Calu3 (cell line): Measurements from ENCODE around the gene TMEM132D. TPM values are rescaled to one million over a fixed set of nuclear protein-coding genes. Genes with fewer than 3 reads are reported as not detected.

Source experiments
- BruUV-seq: library from RNA; stranded (reverse); fragments of 400-500 nt; replicated peaks from 2 replicates; lab custom pipeline; 2021; lab: Mats Ljungman, UMichigan
- CTCF ChIA-PET: fragments of 300-600 bp; sonication (Branson Sonifier 250); formaldehyde crosslinking; loops from one replicate; lab custom pipeline; 2022; ENCODE audit warnings: antibody characterized with exemption; lab: Charles Lee
- DNase-seq: peaks from one replicate; pipeline ENCODE4 v3.0.0; 2022
- H3K27ac Mint-ChIP-seq: one replicate; pipeline ENCODE4 v1.8.0; 2022; ENCODE audit warnings: mixed read lengths; ENCODE audit not compliant: unreplicated experiment
- H3K27me3 Mint-ChIP-seq: one replicate; pipeline ENCODE4 v1.8.0; 2022; ENCODE audit warnings: mixed read lengths; ENCODE audit not compliant: unreplicated experiment
- H3K36me3 Mint-ChIP-seq: one replicate; pipeline ENCODE4 v1.8.0; 2022; ENCODE audit warnings: mild to moderate bottlenecking, moderate library complexity, mixed read lengths; ENCODE audit not compliant: insufficient read depth, unreplicated experiment
- H3K4me1 Mint-ChIP-seq: one replicate; pipeline ENCODE4 v1.8.0; 2022; ENCODE audit warnings: mild to moderate bottlenecking, low read depth, mixed read lengths; ENCODE audit not compliant: unreplicated experiment
- H3K4me3 Mint-ChIP-seq: one replicate; pipeline ENCODE4 v1.8.0; 2022; ENCODE audit warnings: mild to moderate bottlenecking, low read depth, moderate library complexity, mixed read lengths; ENCODE audit not compliant: unreplicated experiment
- H3K9me3 Mint-ChIP-seq: one replicate; pipeline ENCODE4 v1.8.0; 2022; ENCODE audit warnings: low read depth, mixed read lengths; ENCODE audit not compliant: unreplicated experiment
- CTCF ChIP-seq: fragments of 200-600 bp; IDR thresholded peaks from one replicate; pipeline ENCODE4 v1.8.0; 2022; ENCODE audit warnings: antibody characterized with exemption; ENCODE audit not compliant: unreplicated experiment
- intact Hi-C: fragments of 100-400 bp; cut with micrococcal nuclease; formaldehyde crosslinking; loops from one replicate; pipeline ENCODE4 v1.10.0; 2022; ENCODE audit not compliant: unreplicated experiment
- total RNA-seq: library from RNA; stranded (reverse); gene quantifications from 2 replicates; pipeline ENCODE4 v1.2.3, GENCODE V29; 2022

Gene TMEM132D
- total RNA-seq, 1 experiment from 2014 or later, result not detected

GRCh38 chr12:129746318-129746717 lies 157.5 kb downstream of the TMEM132D start:
- Mint-ChIP-seq H3K36me3 (no peaks in the 10 kb centered on the region), H3K9me3 (peaks cover 3% of the 10 kb centered on the region), H3K4me3 (no peak overlapping the region), H3K4me1 (no peaks in the 10 kb centered on the region), H3K27me3 (no peaks in the 10 kb centered on the region), H3K27ac (no peak overlapping the region)
- CTCF ChIA-PET, result no interaction called here
- no TSS peak for BruUV-seq
- TF ChIP-seq CTCF, result no peak
- DNase-seq, result no peak
- intact Hi-C loops, result no loop called here

GRCh38 chr12:129729170-129729569 lies 174.7 kb downstream of the TMEM132D start:
- intact Hi-C loops, result no loop called here
- Mint-ChIP-seq H3K36me3 (no peaks in the 10 kb centered on the region), H3K27me3 (no peaks in the 10 kb centered on the region), H3K4me1 (no peaks in the 10 kb centered on the region), H3K4me3 (no peak overlapping the region), H3K9me3 (peaks cover 16% of the 10 kb centered on the region), H3K27ac (no peak overlapping the region)
- TF ChIP-seq CTCF, result no peak
- DNase-seq, result no peak
- no TSS peak for BruUV-seq
- CTCF ChIA-PET, result no interaction called here

DNA sequence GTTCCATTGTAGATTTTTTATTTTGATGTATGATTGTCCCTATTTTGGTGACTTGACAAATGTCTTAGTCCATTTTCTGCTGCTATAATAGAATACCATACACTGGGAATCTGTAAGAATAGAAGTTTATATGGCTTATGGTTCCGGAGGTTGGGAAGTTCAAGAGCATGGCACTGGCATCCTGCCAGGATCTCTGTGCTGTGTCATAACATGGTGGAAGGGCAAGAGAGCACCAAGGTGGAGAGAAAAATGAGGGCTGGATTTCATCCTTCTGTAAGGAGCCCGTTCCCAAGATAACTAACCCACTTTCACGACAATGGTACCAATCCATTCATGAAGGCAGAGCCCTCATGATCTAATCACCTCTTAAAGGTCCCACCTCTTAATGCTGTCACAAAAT lies 176.7 kb downstream of the TMEM132D start:
- Mint-ChIP-seq H3K27me3 (no peaks in the 10 kb centered on the region), H3K4me3 (no peak overlapping the region), H3K27ac (no peak overlapping the region), H3K4me1 (no peaks in the 10 kb centered on the region), H3K36me3 (no peaks in the 10 kb centered on the region), H3K9me3 (peaks cover 23% of the 10 kb centered on the region)
- intact Hi-C loops, result no loop called here
- BruUV-seq, result no TSS peak
- no peak for DNase-seq
- no peak for TF ChIP-seq CTCF
- CTCF ChIA-PET, result no interaction called here

GRCh38 chr12:129723260-129723659 lies 180.6 kb downstream of the TMEM132D start:
- no peak for TF ChIP-seq CTCF
- no peak for DNase-seq
- no TSS peak for BruUV-seq
- no peaks in the 10 kb centered on the region for H3K27me3 Mint-ChIP-seq
- H3K9me3 Mint-ChIP-seq, result peaks cover 21% of the 10 kb centered on the region
- CTCF ChIA-PET, result no interaction called here
- H3K36me3 Mint-ChIP-seq, result no peaks in the 10 kb centered on the region
- H3K4me1 Mint-ChIP-seq, result no peaks in the 10 kb centered on the region
- no peak overlapping the region for H3K4me3 Mint-ChIP-seq
- H3K27ac Mint-ChIP-seq, result no peak overlapping the region
- intact Hi-C loops, result no loop called here
